GM23248 (cell line): ENCODE data around the gene ANKRD31.

Source experiments
- EZH2 ChIP-seq: fragments of 200-600 bp; sonication (generic); IDR thresholded peaks from 2 replicates; pipeline ENCODE4 v1.6.1; 2018; ENCODE audit warnings: antibody characterized with exemption, mild to moderate bottlenecking; ENCODE audit not compliant: insufficient read depth, poor library complexity, severe bottlenecking
- EZH2phosphoT487 ChIP-seq: fragments of 200-600 bp; sonication (generic); IDR thresholded peaks from 2 replicates; pipeline ENCODE4 v1.6.1; 2018; ENCODE audit warnings: antibody characterized with exemption, moderate library complexity, mild to moderate bottlenecking, low read depth; ENCODE audit not compliant: insufficient read depth

- TF ChIP-seq EZH2 (no peak), EZH2phosphoT487 (no peak)
Observed at GRCh38 chr5:75116856-75117255, 119.8 kb downstream of the ANKRD31 start.
